ENCODE measurements around the gene PRKG1.
A peak's percentile ranks its signal among the peaks of the same experiment; 100 is the strongest.

PRKG1 gene

GRCh38 chr10:51462076-51462779 is 387.9 kb downstream of the PRKG1 start:
- TF ChIP-seq, protein P1, sequence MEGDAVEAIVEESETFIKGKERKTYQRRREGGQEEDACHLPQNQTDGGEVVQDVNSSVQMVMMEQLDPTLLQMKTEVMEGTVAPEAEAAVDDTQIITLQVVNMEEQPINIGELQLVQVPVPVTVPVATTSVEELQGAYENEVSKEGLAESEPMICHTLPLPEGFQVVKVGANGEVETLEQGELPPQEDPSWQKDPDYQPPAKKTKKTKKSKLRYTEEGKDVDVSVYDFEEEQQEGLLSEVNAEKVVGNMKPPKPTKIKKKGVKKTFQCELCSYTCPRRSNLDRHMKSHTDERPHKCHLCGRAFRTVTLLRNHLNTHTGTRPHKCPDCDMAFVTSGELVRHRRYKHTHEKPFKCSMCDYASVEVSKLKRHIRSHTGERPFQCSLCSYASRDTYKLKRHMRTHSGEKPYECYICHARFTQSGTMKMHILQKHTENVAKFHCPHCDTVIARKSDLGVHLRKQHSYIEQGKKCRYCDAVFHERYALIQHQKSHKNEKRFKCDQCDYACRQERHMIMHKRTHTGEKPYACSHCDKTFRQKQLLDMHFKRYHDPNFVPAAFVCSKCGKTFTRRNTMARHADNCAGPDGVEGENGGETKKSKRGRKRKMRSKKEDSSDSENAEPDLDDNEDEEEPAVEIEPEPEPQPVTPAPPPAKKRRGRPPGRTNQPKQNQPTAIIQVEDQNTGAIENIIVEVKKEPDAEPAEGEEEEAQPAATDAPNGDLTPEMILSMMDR (conservative IDR thresholded peaks at IDR 0.05; ENCODE audit: low read length): no peak
- H3K4me3 ChIP-seq (ENCODE audit: low read length): no peak overlapping the region
- peak; percentile 25 for DNase-seq (ENCODE audit: low read depth)

GRCh38 chr10:51468424-51468823 is 394.1 kb downstream of the PRKG1 start:
- TF ChIP-seq, protein P1 (conservative IDR thresholded peaks at IDR 0.05; ENCODE audit: low read length): no peak
- no peak overlapping the region for H3K4me3 ChIP-seq (ENCODE audit: low read length)
- DNase-seq (ENCODE audit: low read depth): peak; percentile 11

GRCh38 chr10:51469686-51470085 is 395.4 kb downstream of the PRKG1 start:
- TF ChIP-seq, protein P1 (conservative IDR thresholded peaks at IDR 0.05; ENCODE audit: low read length): no peak
- no peak for DNase-seq (ENCODE audit: low read depth)
- H3K4me3 ChIP-seq (ENCODE audit: low read length): no peak overlapping the region

DNA sequence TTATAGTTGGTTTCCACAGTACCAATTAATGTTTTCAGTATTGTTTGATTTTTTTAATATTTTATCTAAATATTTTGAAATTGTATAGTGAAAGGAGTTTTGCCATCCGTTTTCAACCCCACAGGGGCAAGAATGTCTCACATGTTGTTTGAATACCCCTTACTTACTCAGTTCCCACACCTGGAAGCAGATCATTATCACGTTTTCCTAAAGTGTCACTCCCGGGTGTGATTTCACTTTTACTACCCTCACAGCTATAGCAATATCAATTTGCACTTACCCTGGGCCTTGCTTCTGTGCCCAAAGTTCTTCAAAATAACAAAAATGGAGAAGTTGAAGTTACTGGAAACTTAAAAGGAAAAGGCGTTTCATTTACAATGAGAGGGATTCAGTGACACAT is 397.0 kb downstream of the PRKG1 start:
- no peak for DNase-seq (ENCODE audit: low read depth)
- no peak overlapping the region for H3K4me3 ChIP-seq (ENCODE audit: low read length)
- TF ChIP-seq, protein P1 (conservative IDR thresholded peaks at IDR 0.05; ENCODE audit: low read length): no peak

DNA sequence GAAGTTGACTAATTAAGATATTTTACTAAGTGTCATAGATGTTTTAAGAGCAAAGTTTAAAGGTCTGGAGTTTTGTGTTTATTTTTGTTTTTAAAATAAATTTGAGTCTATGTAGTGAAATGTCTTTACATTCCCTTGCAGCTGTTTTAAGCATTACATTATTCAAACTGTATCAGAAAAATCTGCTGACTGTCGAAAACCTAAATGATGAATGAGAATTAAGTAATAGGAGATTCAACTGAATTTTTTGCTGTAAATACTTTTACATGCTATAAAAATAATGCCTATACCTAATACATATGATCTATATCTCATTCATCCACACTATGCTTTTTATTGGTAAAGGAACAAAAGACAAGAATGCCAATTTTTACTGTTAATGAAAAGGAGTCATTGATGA is 397.9 kb downstream of the PRKG1 start:
- no peak overlapping the region for H3K4me3 ChIP-seq (ENCODE audit: low read length)
- DNase-seq (ENCODE audit: low read depth): no peak
- TF ChIP-seq, protein P1 (conservative IDR thresholded peaks at IDR 0.05; ENCODE audit: low read length): no peak

- DNase-seq (ENCODE audit: low read depth): no peak
- no peak overlapping the region for H3K4me3 ChIP-seq (ENCODE audit: low read length)
- TF ChIP-seq, protein P1 (conservative IDR thresholded peaks at IDR 0.05; ENCODE audit: low read length): no peak
Measured at GRCh38 chr10:51479711-51480110, 405.4 kb downstream of the PRKG1 start.

- no peak overlapping the region for H3K4me3 ChIP-seq (ENCODE audit: low read length)
- TF ChIP-seq, protein P1 (conservative IDR thresholded peaks at IDR 0.05; ENCODE audit: low read length): no peak
- no peak for DNase-seq (ENCODE audit: low read depth)
Measured at GRCh38 chr10:51485668-51486067, 411.4 kb downstream of the PRKG1 start.

All from AG10803 (cell line).